ENCODE data around the gene SIGLEC8. TPM values are rescaled to one million over a fixed set of nuclear protein-coding genes. Genes with fewer than 3 reads are reported as not detected.
"Not testable (repeated sequence)": the region's sequence is repeated elsewhere in the genome, so short reads cannot be mapped to it uniquely, and the experiment has no call there.

The SIGLEC8 gene
- total and polyA plus RNA-seq, 12 donors, result 0.13 to 0.95 (median 0.19) TPM; not detected in 8

DNA sequence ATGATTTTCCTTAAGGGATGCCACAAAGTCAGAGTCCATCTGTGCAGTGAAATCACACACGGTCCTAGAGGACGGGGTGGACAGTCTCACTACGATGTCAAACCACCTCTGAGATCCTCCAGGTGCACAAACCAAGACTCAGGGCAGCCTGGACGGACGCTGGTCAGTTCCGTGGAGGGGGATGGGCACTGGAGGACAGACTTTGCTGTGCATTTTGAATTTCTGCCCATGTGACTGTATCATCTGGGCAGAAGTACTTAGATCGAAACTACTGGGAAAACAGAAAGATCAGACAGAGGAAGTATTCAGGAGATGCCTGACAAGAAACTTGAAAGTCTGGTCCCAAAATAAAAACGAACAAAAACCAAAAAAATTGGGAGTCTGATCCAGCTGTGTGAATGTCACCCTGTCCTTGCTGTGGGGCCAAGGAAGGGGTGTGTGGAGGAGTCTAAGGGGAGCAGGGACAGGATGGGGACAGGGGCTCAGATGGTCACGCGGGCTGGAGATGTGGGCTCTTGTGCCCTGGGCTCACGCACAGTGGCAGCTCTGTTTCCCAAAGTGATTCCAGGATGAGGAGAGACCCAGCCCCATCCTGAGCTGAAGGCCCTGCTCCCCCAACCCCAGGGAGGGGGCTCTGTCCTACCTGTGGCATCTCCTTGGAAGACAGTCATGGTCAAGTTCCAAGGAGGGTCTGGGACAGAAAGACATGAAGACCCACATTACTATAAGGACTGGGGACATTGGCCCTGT is 1.5 kb downstream of the SIGLEC8 start:
- DNase-seq, result no peak
- peak overlapping the region in 1 of 10 donors; percentile 53 for H3K27ac ChIP-seq
- intact Hi-C loops (cut with DNase I), result no loop called here

DNA sequence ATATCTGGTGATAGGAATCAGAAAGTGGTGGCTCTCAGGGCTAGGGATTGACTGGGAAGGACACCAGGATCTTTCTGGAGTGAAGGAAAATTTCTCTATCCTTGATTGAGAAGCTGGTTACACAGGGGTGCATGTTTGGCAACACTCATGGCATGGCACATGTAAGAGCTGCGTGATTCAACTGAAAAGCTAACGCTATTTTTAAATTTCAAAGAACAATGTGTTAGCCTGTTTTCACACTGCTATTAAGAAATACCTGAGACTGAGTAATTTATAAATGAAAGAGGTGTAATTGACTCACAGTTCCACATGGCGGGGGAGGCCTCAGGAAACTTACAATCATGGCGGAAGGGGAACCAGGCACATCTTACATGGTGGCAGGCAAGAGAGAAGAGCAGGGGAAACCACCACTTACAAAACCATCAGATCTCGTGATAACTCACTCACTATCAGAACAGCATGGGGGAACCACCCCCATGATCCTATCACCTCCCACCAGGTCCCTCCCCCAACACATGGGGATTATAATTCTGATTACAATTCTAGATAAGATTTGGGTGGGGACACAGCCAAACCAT is 7.4 kb downstream of the SIGLEC8 start:
- WGBS, 2 donors, result 80 to 81% methylated on average over 5 of the region's 5 CpGs
- H3K4me3 ChIP-seq, result no peak overlapping the region
- intact Hi-C loops (cut with DNase I), result no loop called here
- no peak for DNase-seq
- H3K27ac ChIP-seq, result no peak overlapping the region
- no peak for ATAC-seq
- H3K4me1 ChIP-seq, result no peaks in the 10 kb centered on the region
- peaks cover 0 to 43% (median 12%) of the 10 kb centered on the region in 7 donors for H3K27me3 ChIP-seq
- H3K9me3 ChIP-seq, result peaks cover 0 to 6% (median 0%) of the 10 kb centered on the region in 11 donors
- no peaks in the 10 kb centered on the region for H3K36me3 ChIP-seq
- TF ChIP-seq, protein P1, sequence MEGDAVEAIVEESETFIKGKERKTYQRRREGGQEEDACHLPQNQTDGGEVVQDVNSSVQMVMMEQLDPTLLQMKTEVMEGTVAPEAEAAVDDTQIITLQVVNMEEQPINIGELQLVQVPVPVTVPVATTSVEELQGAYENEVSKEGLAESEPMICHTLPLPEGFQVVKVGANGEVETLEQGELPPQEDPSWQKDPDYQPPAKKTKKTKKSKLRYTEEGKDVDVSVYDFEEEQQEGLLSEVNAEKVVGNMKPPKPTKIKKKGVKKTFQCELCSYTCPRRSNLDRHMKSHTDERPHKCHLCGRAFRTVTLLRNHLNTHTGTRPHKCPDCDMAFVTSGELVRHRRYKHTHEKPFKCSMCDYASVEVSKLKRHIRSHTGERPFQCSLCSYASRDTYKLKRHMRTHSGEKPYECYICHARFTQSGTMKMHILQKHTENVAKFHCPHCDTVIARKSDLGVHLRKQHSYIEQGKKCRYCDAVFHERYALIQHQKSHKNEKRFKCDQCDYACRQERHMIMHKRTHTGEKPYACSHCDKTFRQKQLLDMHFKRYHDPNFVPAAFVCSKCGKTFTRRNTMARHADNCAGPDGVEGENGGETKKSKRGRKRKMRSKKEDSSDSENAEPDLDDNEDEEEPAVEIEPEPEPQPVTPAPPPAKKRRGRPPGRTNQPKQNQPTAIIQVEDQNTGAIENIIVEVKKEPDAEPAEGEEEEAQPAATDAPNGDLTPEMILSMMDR (IDR thresholded peaks at IDR 0.05), result no peak

More for the DNA sequence above, 1.5 kb downstream of the SIGLEC8 start:
- peaks cover 0 to 52% (median 31%) of the 10 kb centered on the region in 7 donors for H3K27me3 ChIP-seq
- H3K4me3 ChIP-seq, result peak overlapping the region in 1 of 10 donors; percentile 16
- TF ChIP-seq, protein P1 (IDR thresholded peaks at IDR 0.05), result no peak
- no peaks in the 10 kb centered on the region for H3K9me3 ChIP-seq
- ATAC-seq, result no peak
- peaks cover 0 to 11% (median 0%) of the 10 kb centered on the region in 9 donors for H3K4me1 ChIP-seq
- H3K36me3 ChIP-seq, result no peaks in the 10 kb centered on the region
- WGBS, 2 donors, result 71 to 76% methylated on average over 11 of the region's 11 CpGs

DNA sequence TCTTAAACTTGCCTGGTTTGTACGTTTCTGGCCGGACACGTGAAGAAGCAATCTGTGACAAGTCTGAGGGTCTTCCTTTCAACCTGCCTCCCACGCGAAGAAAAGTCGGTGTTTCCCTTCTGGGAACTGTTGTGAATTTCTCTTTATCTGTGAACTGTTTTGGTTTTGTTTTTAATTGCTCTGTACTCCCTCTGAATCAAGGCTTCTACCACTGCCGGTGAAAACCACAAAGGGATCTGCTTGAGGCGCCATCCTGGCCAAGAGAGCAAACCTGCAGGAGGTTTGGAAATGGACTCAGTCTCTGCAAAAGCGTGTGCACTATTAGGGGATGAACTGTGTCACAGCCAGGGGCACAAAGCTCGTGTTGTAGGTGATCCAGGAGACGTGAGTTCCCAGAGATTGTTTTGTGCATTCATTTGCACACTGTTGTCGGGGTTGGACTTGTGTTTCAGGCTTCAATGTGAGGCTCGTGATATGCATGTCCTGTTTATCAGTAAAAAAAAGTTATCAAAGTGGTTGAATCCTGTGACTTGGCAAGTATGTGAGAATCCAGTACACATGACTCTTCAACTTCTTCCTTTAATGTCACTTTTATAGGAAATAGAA is 9.7 kb downstream of the SIGLEC8 start:
- Histone ChIP-seq H3K9me3 (peaks cover 0 to 6% (median 0%) of the 10 kb centered on the region in 11 donors), H3K27ac (no peak overlapping the region), H3K4me1 (no peaks in the 10 kb centered on the region), H3K36me3 (no peaks in the 10 kb centered on the region), H3K4me3 (no peak overlapping the region), H3K27me3 (peaks cover 0 to 36% (median 12%) of the 10 kb centered on the region in 7 donors)
- intact Hi-C loops (cut with DNase I), result no loop called here
- no peak for ATAC-seq
- no peak for DNase-seq
- WGBS, 2 donors, result 58 to 64% methylated on average over 13 of the region's 13 CpGs
- TF ChIP-seq, protein P1 (IDR thresholded peaks at IDR 0.05), result no peak

DNA sequence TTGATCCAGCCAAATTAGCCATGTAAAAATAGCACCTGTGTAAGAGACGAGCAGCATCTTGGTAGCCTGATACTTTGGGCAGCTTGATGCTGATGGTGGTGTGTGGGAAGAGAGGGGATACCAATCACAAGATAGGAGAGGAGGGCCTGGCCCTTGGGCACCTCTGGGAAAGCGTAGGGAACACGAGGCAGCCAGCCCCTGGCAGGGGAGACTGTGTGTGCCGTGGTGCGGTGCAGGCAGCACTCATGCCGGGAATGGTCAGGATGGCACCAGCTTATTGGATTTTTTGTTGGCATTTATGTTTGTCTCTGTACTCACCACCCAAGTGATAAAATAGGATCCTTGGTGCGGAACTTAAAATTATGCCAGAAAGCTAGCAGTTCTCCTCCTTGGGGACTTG is 10.2 kb downstream of the SIGLEC8 start:
- Histone ChIP-seq H3K27ac (no peak overlapping the region), H3K4me3 (no peak overlapping the region), H3K36me3 (no peaks in the 10 kb centered on the region), H3K27me3 (peaks cover 0 to 39% (median 12%) of the 10 kb centered on the region in 7 donors), H3K9me3 (peaks cover 0 to 6% (median 0%) of the 10 kb centered on the region in 11 donors), H3K4me1 (no peaks in the 10 kb centered on the region)
- ATAC-seq (no peak), DNase-seq (no peak)
- WGBS, 2 donors, result 74 to 81% methylated on average over 7 of the region's 7 CpGs
- TF ChIP-seq, protein P1 (IDR thresholded peaks at IDR 0.05), result no peak
- intact Hi-C loops (cut with DNase I), result no loop called here

DNA sequence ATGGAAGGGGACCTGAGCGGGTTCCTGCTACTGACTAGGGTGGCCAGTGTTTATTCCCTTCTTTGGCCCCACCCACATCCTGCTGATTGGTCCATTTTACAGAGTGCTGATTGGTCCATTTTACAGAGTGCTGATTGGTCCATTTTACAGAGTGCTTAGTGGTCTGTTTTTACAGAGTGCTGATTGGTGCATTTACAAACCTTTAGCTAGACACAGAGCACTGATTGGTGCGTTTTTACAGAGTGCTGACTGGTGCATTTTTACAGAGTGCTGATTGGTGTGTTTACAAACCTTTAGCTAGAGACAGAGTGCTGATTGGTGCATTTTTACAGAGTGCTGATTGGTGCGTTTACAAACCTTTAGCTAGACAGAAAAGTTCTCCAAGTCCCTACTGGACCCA is 10.7 kb downstream of the SIGLEC8 start:
- intact Hi-C loops (cut with DNase I); H3K4me1 ChIP-seq; H3K4me3 ChIP-seq; DNase-seq; H3K27ac ChIP-seq; H3K9me3 ChIP-seq; H3K36me3 ChIP-seq; ATAC-seq: not testable (repeated sequence)
- WGBS, 2 donors, result 74 to 80% methylated on average over 3 of the region's 3 CpGs
- H3K27me3 ChIP-seq, result peaks cover 0 to 44% (median 14%) of the 10 kb centered on the region in 7 donors

Data from heart right ventricle (tissue), 16 donors.